ENCODE results near the gene NR2F1-AS1. TPM values are rescaled to one million over a fixed set of nuclear protein-coding genes. Genes with fewer than 3 reads are reported as not detected.
"Not testable (repeated sequence)": the region's sequence is repeated elsewhere in the genome, so short reads cannot be mapped to it uniquely, and the experiment has no call there.

Gene NR2F1-AS1
- polyA plus RNA-seq, 3 donors: 53.1 to 59.6 (median 54.5) TPM

DNA sequence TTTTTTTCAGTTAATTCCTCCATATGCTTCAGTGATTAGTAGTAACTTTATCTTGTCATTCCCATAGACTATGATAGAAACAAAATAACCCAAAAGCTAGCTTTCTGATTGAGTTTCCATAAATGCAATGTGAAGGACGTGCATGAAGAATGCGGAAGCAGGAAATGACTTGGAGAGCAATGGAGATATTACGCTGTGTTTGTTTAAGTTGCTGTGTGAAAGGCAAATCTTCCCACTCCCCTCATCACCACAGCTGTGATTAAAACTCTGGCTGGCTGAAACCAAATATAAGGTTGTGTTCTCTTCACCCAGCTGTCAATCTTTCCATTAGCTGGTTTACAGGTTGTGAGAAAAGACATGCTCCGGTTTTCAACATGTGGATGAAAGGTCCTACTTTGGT, 83.9 kb downstream of the NR2F1-AS1 start:
- no peak for DNase-seq (ENCODE audit: extremely low read depth in 1 of 11, low read depth in 9 of 11, low spot score in 4 of 11)

DNA sequence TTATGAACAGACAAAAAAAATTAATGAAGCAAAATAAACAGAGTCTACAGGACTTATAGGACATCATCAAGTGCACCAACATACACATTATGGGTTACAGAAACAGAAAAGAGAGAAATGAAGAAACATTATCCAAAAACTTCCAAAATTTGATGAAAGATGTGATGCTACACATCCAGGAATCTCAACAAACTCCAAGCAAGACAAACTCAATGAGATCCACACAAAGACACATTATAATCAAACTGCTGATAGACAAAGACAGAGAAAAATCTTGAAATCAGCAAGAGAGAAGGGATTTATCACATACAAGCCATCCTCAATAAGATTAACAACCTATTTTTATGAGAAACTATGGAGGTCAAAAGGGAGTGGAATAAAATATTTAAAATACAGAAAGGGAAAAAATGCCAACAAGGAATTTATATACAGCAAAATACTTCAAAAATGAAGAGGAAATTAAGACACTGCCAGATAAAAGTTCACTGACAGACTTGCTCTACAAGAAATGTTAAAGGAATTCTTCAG, 101.0 kb downstream of the NR2F1-AS1 start:
- no peak for DNase-seq (ENCODE audit: extremely low read depth in 1 of 11, low read depth in 9 of 11, low spot score in 4 of 11)

DNA sequence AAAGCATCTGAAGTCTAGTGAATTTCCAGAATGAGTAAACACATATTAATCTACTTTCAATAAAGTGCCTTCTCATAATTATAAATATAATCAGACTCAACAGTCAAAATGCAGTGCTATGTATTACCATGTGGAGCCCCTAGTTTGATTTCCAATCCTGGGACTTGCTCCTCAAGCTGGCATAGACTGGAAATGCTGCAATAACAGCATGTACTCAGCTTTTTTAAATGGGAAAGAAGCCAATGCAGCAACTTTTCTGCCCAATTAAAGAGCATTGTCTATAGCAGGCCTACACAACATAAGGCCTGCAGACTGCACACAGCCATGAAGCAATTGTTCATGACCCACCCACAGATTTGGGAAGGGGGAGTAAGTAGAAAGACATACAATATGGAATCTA, 103.2 kb downstream of the NR2F1-AS1 start:
- no peak for DNase-seq (ENCODE audit: extremely low read depth in 1 of 11, low read depth in 9 of 11, low spot score in 4 of 11)

DNA sequence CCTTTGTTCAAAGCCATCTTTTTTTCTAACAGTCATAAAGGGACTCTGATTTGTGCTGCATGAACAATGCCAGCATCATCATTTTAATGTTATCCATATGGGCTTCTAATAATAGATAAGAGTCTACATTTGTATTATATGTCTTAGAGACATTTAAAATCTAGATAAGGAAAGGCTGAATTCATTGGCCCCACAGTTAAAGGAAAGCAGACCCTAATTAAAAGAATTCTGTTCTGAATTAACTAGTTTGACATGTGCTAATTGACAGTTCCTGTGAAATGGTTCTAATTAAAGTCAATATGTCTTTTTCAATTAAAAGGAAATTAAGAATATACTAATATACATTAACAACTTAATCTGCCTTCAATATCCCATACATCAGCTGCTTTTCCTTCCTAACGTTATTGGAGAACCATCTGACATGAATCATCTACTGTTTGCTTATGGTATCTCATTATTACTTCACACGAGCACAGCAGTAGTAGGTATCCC, 104.7 kb downstream of the NR2F1-AS1 start:
- peak in 1 of 11 donors; percentile 2 for DNase-seq (ENCODE audit: extremely low read depth in 1 of 11, low read depth in 9 of 11, low spot score in 4 of 11)

DNA sequence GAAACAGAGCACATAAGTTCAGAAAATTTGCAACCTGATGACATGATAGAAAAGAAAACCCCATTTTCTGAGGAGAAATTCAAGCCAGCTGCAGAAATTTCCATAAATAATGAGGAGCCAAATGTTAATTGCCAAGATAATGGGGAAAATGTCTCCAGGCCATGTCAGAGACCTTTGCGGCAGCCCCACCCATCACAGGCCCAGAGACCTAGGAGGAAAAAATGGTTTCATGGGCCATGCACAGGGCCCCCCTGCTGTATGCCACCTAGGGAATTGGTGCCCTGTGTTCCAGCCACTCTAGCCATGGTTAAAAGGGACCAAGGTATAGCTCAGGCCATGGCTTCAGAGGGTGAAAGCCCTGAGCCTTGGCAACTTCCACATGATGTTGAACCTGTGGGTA, 118.1 kb downstream of the NR2F1-AS1 start:
- no peak for DNase-seq (ENCODE audit: extremely low read depth in 1 of 11, low read depth in 9 of 11, low spot score in 4 of 11)

DNA sequence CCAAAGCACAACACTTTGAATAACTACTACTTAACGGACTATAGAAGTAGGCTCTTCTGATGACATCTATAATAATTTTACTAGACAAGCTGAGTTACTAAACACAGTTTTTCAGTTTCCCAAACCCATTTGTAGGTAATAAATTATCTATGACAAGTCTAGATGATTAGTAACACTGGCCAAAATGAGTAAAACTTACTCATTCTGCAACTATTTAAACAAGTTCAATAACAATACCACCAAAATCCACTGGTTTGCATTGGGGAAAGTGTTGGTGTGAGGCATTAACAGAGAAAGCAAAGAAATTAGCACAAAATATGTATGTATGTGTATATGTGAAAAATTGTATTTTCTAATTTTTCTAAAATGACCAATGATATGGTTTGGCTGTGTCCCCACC, 119.3 kb downstream of the NR2F1-AS1 start:
- no peak for DNase-seq (ENCODE audit: extremely low read depth in 1 of 11, low read depth in 9 of 11, low spot score in 4 of 11)

DNA sequence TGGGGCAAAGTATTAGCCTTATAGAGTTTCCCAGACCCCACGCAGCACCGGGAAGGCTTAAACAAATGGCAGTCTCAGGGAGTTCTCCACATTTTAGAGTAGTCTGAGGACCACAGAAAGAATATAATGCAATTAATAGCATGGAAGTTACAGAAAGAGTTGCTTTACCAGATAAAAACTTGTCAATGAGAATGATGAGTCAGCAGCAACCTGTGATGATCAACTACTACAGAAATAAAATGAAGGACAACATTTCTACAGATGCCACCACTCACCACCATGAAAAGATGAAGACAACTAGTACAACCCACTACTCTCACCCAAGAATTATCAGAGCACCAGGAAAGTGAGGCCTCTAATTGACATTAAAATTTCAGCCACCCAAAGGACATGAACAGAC, 120.7 kb downstream of the NR2F1-AS1 start:
- DNase-seq (ENCODE audit: extremely low read depth in 1 of 11, low read depth in 9 of 11, low spot score in 4 of 11): no peak

DNA sequence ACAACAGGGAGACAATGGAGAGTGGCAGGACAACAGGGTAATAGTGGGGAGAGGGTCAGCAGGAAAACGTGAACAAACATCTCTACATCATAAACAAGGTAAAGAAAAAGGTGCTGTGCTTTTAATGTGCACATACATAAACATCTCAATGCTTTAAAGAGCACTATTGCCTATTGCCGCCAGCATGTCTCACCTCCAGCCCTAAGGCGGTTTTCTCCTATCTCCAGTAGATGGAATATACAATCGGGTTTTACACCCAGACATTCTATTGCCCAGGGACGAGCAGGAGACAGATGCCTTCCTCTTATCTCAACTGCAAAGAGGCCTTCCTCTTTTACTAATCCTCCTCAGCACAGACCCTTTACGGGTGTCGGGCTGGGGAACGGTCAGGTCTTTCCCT, 124.2 kb downstream of the NR2F1-AS1 start:
- DNase-seq (ENCODE audit: extremely low read depth in 1 of 11, low read depth in 9 of 11, low spot score in 4 of 11): not testable (repeated sequence)

DNA sequence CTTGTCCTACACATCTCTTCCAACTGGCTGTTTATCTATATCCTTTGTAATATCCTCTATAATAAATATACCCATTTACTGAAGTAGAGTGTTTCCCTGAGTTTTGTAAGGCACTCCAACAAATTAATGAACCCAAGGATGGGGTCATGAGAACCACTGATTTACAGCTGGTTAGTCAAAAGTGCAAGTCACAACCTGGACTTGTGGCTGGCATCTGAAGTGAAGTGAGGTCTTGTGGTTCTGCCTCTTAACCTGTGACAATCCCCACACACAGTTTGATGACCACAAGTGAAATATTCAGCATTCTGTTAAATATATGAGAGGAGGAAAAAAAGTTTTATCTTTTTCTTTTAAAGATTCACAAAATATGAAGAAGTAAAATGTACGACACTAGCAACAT, 126.1 kb downstream of the NR2F1-AS1 start:
- no peak for DNase-seq (ENCODE audit: extremely low read depth in 1 of 11, low read depth in 9 of 11, low spot score in 4 of 11)

DNA sequence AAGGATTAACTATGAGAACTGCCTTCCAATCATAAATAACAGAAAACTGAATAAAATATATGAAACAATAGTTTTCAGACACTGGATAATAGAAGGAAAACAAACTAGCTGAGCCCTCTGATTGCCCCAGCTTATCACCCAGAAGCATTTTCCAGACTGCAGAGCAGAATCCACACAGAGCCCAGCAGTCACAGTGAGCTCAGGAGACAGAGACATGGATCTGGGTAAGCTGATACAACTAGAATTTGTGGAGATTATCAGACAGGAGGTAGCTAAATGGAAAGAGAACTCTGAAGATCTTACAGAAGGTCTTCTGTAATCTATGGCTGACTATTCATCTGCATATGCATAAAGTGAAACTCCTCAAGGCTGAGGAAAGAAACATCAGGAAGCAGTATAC, 128.8 kb downstream of the NR2F1-AS1 start:
- no peak for DNase-seq (ENCODE audit: extremely low read depth in 1 of 11, low read depth in 9 of 11, low spot score in 4 of 11)

DNA sequence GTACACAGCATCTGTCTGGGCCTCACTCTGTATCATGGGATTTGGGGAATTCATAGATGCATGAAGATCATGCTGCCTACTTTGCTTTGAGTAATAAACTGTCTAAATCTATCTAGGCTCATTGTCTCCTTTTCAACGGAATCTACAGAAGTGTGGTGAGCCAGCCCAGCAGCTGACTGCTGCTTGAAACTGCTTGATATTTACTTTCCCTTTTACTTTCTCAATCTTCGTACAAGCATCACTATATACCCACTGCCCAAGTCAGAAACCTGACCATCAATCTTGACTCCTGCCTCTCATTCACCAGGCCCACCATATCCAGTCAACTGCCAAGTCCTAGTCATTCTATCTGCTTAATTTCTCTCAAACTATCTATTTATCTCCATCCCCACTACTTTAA, 142.9 kb downstream of the NR2F1-AS1 start:
- no peak for DNase-seq (ENCODE audit: extremely low read depth in 1 of 11, low read depth in 9 of 11, low spot score in 4 of 11)

DNA sequence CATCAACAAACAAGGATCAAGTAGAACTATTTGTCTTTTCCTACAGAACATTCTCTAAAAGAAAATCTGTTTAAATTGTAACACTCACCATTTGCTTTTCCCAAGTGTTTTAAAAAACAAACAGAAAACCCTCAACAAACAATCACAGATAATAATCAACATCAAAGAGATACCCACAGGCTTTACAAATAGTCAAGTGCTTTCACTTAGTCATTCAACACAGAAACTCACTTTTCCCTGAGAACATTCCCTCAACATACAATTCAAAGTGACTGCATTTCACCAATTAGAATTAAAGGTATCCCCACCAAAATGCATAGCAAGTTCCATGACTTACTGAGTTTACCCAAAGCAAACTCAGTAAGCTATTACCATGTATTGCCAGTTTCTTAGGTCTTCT, 144.9 kb downstream of the NR2F1-AS1 start:
- DNase-seq (ENCODE audit: extremely low read depth in 1 of 11, low read depth in 9 of 11, low spot score in 4 of 11): no peak

DNA sequence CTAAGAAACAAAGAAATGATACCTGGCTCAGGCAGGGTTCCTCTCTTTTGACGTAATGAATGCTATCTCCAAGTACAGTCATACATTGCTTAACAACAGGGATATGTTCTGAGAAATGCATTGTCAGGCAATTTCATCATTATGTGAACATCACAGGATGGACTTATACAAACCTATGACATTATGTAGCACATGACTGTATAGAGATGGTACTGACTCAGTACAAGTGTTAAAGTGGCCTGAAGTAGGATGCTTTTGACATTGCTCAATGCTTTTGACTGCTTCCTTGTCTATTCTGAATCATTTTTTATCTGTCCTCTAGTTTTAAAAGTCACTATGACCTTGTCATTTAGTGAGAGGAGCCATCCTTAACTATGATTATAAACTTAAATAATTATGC, 147.6 kb downstream of the NR2F1-AS1 start:
- no peak for DNase-seq (ENCODE audit: extremely low read depth in 1 of 11, low read depth in 9 of 11, low spot score in 4 of 11)

DNA sequence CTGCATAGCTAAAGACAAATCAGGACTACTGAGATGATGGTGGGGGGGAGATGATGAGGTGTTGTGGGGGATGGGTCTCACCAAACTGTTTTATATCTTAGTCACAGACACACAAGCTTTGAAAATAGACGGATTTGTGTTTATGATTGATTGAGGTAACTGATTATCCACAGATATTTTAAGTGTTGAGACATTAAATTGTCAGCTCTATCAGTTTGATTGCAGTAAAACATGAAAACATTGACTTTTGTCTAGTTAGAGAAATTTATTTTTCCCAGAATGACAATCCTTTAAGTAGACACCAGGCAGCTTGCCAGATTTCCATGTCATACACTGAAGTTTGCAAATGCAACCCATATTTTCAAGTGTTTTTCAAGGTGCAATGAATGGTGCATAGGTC, 149.8 kb downstream of the NR2F1-AS1 start:
- no peak for DNase-seq (ENCODE audit: extremely low read depth in 1 of 11, low read depth in 9 of 11, low spot score in 4 of 11)

DNA sequence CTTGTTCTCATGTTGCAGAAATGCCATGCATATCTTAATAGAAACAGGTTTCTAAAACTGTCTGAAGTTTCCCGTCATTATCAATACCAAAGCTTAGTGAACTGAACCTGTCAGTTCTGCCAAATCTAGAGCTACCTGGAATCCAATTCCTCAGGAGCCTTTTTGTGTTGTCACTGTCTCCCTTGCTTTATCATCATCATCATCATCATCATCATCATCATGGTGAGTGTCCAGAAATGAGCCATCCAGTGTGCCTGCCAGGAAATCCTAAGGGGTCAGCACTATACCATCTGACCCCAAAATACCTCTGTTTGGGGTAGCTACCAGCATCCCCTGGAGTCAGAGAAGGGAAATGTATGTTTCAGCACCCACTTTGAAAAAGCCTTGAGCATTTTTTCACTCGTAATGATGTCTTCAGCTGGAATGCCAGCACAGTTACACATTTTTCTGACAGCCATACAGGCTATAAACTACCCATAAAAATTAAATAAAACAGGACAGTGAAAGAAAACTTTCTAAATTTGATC, 150.3 kb downstream of the NR2F1-AS1 start:
- DNase-seq (ENCODE audit: extremely low read depth in 1 of 11, low read depth in 9 of 11, low spot score in 4 of 11): no peak

DNA sequence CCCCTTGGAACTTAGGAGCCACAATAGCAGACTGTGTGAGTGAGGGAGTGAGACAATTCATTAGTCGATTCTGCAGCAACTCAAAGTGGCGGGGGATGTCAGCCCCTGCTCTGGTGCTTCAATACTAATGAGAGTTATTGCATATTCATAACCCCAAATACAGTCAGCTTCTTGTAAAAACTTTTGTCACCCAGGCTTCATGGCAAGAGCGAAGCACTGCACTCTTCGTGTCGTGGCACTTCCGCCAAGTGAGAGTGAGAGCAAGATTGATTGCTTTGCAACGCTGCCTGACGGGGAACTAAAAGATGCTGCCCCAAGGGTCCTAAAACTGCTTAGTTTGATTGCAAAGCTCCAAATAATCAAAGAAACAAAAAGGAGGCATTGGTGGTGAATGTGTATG, 150.9 kb downstream of the NR2F1-AS1 start:
- no peak for DNase-seq (ENCODE audit: extremely low read depth in 1 of 11, low read depth in 9 of 11, low spot score in 4 of 11)

DNA sequence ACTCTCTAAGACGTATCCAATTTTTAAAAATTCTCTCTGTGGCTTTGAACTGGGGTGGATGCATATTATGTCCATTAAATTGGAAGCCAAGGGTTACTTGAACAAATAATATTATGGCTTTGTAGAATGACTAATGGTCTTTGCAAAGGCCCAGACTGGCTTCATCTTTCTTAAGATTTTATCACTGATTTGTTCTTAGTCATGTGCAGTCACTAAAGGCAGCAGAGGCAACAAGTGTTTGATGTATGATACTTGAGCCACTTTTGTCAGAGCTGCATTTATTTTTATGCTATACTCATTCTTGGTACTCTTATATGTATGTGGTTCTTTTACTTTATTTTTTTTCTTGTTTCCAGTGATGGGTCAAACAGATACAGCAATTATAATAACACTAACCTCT, 152.2 kb downstream of the NR2F1-AS1 start:
- no peak for DNase-seq (ENCODE audit: extremely low read depth in 1 of 11, low read depth in 9 of 11, low spot score in 4 of 11)

DNA sequence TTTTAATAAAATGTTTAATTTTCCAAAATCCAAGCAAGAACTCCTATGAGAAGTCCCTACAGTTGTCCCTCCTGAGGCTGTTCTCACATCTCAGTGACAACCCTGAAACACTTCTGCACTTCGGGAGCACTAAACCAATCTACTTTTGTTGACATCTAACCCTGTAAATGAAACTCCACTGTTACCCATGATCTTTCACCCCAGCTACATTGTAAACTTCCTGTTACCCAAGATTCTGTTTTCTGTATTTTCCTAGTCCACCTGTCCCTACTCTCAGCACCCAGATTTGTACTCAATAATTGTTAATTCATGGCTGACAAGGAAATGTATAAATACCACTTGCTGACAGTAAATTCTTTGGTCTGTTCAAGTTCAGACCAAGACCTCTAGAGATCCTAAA, 153.7 kb downstream of the NR2F1-AS1 start:
- no peak for DNase-seq (ENCODE audit: extremely low read depth in 1 of 11, low read depth in 9 of 11, low spot score in 4 of 11)

DNA sequence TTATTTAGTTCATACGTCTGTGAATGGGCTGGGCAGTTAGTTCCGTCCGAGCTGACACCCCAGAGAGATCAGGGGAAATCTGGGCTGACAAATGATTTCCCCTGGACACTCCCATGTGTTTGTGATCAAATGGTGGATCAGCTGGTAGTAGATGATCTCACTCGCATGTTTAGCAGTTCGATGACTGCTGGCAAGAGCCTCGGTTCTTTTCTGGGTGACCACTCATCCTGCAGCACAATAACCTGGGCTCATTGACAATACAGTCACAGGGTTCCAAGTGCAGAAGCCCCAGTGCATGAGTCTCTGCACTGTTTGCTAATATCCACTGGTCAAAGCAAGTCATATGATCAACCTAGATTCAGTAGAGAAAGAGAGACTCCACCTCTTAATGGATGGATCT, 155.9 kb downstream of the NR2F1-AS1 start:
- DNase-seq (ENCODE audit: extremely low read depth in 1 of 11, low read depth in 9 of 11, low spot score in 4 of 11): no peak

DNA sequence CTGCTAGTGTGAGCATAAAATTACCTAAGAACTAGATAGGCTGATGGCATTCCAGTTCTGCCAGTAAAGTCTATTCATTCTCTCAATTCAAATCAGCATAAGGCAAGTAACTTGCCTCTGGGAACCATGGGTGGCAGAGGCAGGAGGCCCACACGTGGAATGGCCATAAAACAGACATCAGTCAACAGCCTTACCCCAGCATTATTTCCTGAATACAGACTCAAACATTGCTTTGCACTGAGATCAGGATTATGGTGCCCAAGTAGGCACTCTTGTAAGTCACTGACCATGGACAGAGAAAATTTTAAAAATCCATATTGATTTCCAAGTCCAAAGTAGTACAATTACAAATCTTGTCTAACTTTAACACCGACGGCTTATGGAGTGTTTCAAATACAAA, 157.7 kb downstream of the NR2F1-AS1 start:
- no peak for DNase-seq (ENCODE audit: extremely low read depth in 1 of 11, low read depth in 9 of 11, low spot score in 4 of 11)

DNA sequence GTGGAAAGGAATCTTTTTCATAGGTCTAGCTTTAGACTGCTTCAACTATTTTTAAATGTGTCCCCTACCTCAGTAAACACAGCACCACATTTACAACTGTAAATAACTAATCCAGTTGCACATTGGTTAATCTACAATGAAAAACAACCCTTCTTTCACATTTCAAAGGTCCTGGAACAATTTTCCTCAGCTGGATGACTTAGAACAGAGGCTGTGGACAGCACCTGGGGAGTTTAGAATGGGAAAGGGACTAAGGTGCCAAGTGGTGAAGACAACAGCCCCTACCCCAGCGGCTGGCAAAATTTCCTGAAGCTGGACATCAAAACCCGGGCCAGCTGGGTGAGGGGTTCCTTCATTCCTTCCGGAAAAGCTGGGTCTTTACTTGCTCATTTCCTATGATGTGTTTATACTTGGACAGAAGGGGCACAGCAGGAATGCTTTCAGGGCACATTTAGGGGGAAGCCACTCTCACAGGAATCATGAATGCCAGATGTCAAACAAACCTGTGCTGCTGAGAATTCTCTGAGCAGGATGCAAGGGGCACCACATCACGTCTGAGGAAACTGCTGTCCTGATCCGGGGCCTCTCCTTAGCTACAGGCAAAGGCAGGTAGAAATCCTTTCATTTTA, 158.3 kb downstream of the NR2F1-AS1 start:
- DNase-seq (ENCODE audit: extremely low read depth in 1 of 11, low read depth in 9 of 11, low spot score in 4 of 11): no peak
